GM12878 (cell line): ENCODE data around the gene SAP30L. TPM values are rescaled to one million over a fixed set of nuclear protein-coding genes. Genes with fewer than 3 reads are reported as not detected.

Experiments used
- CEBPB ChIP-seq, 2 experiments: fragments of 150-350 bp in 1 of 2; IDR thresholded peaks; 2 replicates each; pipeline ENCODE4 v1.6.1; 2012 to 2014; ENCODE audit warnings: low read depth in 2 of 2, low read length in 2 of 2, borderline replicate concordance in 1 of 2, inconsistent platforms in 1 of 2
- CTCF ChIP-seq, 3 experiments: IDR thresholded peaks in 2 of 3; conservative IDR thresholded peaks in 1 of 3; 2 replicates each; pipeline ENCODE4 v1.5.1; 2011; ENCODE audit warnings: low read depth in 3 of 3, low read length in 3 of 3, mild to moderate bottlenecking in 3 of 3, control low read depth in 2 of 3, moderate library complexity in 2 of 3, inconsistent platforms in 1 of 3, mixed read lengths in 1 of 3; ENCODE audit not compliant: control insufficient read depth in 2 of 3, insufficient read depth in 1 of 3; ENCODE audit errors: extremely low read depth in 1 of 3
- FOXM1 ChIP-seq: IDR thresholded peaks from 2 replicates; pipeline ENCODE4 v1.6.1; 2012; ENCODE audit warnings: low read depth, mild to moderate bottlenecking, inconsistent platforms, low read length, moderate library complexity
- IKZF1 ChIP-seq: fragments of 450-650 bp; conservative IDR thresholded peaks from 2 replicates; pipeline ENCODE4 v1.6.1; 2017; ENCODE audit warnings: antibody characterized with exemption, mild to moderate bottlenecking
- IKZF2 ChIP-seq, 2 experiments: fragments of 450-650 bp; IDR thresholded peaks; 2 replicates each; pipeline ENCODE4 v1.6.1; 2017; ENCODE audit warnings: mild to moderate bottlenecking in 2 of 2, moderate library complexity in 2 of 2
- MEF2A ChIP-seq: IDR thresholded peaks from 2 replicates; pipeline ENCODE4 v1.6.1; 2011; ENCODE audit warnings: low read depth, mild to moderate bottlenecking, low read length, moderate library complexity; ENCODE audit not compliant: insufficient read depth
- MLLT1 ChIP-seq: fragments of 450-650 bp; IDR thresholded peaks from 2 replicates; pipeline ENCODE4 v1.6.1; 2016; ENCODE audit warnings: mild to moderate bottlenecking
- MXI1 ChIP-seq: fragments of 150-350 bp; IDR thresholded peaks from 2 replicates; pipeline ENCODE4 v1.6.1; 2011; ENCODE audit warnings: low read depth, mild to moderate bottlenecking, inconsistent platforms, low read length, improper control_type of control experiment
- MYB ChIP-seq: fragments of 150-350 bp; IDR thresholded peaks from 2 replicates; pipeline ENCODE4 v1.6.1; 2014; ENCODE audit warnings: mild to moderate bottlenecking, low read depth, low read length, borderline replicate concordance
- NFYA ChIP-seq: IDR thresholded peaks from 2 replicates; pipeline ENCODE4 v1.6.1; 2011; ENCODE audit warnings: low read depth, mild to moderate bottlenecking, low read length, improper control_type of control experiment, borderline replicate concordance
- NR2C2 ChIP-seq: IDR thresholded peaks from 2 replicates; pipeline ENCODE4 v1.6.1; 2011; ENCODE audit warnings: borderline replicate concordance, low read depth; ENCODE audit not compliant: control insufficient read depth, insufficient read length
- NR2F1 ChIP-seq: fragments of 450-650 bp; conservative IDR thresholded peaks from 2 replicates; pipeline ENCODE4 v1.6.1; 2017; ENCODE audit warnings: mild to moderate bottlenecking
- PAX8 ChIP-seq: fragments of 450-650 bp; IDR thresholded peaks from 2 replicates; pipeline ENCODE4 v1.6.1; 2017; ENCODE audit warnings: mild to moderate bottlenecking, moderate library complexity
- POLR2A ChIP-seq: IDR thresholded peaks from 2 replicates; pipeline ENCODE4 v1.6.1; 2011; ENCODE audit warnings: low read depth, mild to moderate bottlenecking, low read length
- POLR2AphosphoS5 ChIP-seq: IDR thresholded peaks from 2 replicates; pipeline ENCODE4 v1.6.1; 2011; ENCODE audit warnings: mild to moderate bottlenecking, low read length, inconsistent platforms
- RAD21 ChIP-seq: IDR thresholded peaks from 2 replicates; pipeline ENCODE4 v1.6.1; 2011; ENCODE audit warnings: mild to moderate bottlenecking, low read depth, low read length, moderate library complexity; ENCODE audit not compliant: insufficient read depth
- RB1 ChIP-seq: fragments of 450-650 bp; formaldehyde crosslinking; IDR thresholded peaks from 2 replicates; pipeline ENCODE4 v1.6.1; 2017; ENCODE audit warnings: mild to moderate bottlenecking, borderline replicate concordance
- SIX5 ChIP-seq: IDR thresholded peaks from 2 replicates; pipeline ENCODE4 v1.6.1; 2011; ENCODE audit warnings: mild to moderate bottlenecking, low read depth, low read length, moderate library complexity; ENCODE audit not compliant: severe bottlenecking
- SMC3 ChIP-seq: IDR thresholded peaks from 2 replicates; pipeline ENCODE4 v1.6.1; 2011; ENCODE audit warnings: low read length, improper control_type of control experiment, borderline replicate concordance
- SRF ChIP-seq, 2 experiments: IDR thresholded peaks; 2 replicates each; pipeline ENCODE4 v1.6.1; 2011; ENCODE audit warnings: low read depth in 2 of 2, low read length in 2 of 2, mild to moderate bottlenecking in 1 of 2, moderate library complexity in 1 of 2
- TBL1XR1 ChIP-seq: IDR thresholded peaks from 2 replicates; pipeline ENCODE4 v1.6.1; 2012; ENCODE audit warnings: low read depth, low read length, improper control_type of control experiment
- polyA plus RNA-seq, 11 experiments: library from polyadenylated mRNA; depleted of rRNA in 4 of 11; unstranded in 6 of 11; stranded (reverse) in 5 of 11; fragments of >200 nt; fragmentation: Nextera tagmentation in 4 of 11; fragmentation: Illumina TruSeq in 1 of 11; extraction: Ambion mirVana in 4 of 11; extraction: Trizol in 1 of 11; gene quantifications; 1 replicate in 1 of 11; 2 replicates in 10 of 11; pipeline versions ENCODE4 v1.2.1 to v1.2.3, GENCODE V29; 2011 to 2016; ENCODE audit warnings: inconsistent platforms in 2 of 11, missing spikeins in 2 of 11, low read depth in 1 of 11
- total RNA-seq, 4 experiments: library from RNA; depleted of rRNA in 3 of 4; stranded (reverse); fragments of >200 nt in 3 of 4; fragmentation: Illumina TruSeq in 1 of 4; extraction: Trizol in 1 of 4; gene quantifications; 2 replicates each; pipeline versions ENCODE4 v1.2.1 to v1.2.3, GENCODE V29; 2013 to 2021
- TF ChIP-seq, protein P1 (sequence below): fragments of 450-650 bp; IDR thresholded peaks from 2 replicates; pipeline ENCODE4 v1.6.1; 2014; ENCODE audit warnings: mild to moderate bottlenecking
- TF ChIP-seq, protein P2 (sequence below): fragments of 450-650 bp; formaldehyde crosslinking; IDR thresholded peaks from 2 replicates; pipeline ENCODE4 v1.5.0; 2022; ENCODE audit warnings: mild to moderate bottlenecking, missing genetic modification characterization

SAP30L gene
- total and polyA plus RNA-seq, 10 of the 15 experiments (the other 5 are each of a cell fraction or from before 2014, with no cell fraction given), result 2.4 to 36.8 (median 15.7) TPM

DNA sequence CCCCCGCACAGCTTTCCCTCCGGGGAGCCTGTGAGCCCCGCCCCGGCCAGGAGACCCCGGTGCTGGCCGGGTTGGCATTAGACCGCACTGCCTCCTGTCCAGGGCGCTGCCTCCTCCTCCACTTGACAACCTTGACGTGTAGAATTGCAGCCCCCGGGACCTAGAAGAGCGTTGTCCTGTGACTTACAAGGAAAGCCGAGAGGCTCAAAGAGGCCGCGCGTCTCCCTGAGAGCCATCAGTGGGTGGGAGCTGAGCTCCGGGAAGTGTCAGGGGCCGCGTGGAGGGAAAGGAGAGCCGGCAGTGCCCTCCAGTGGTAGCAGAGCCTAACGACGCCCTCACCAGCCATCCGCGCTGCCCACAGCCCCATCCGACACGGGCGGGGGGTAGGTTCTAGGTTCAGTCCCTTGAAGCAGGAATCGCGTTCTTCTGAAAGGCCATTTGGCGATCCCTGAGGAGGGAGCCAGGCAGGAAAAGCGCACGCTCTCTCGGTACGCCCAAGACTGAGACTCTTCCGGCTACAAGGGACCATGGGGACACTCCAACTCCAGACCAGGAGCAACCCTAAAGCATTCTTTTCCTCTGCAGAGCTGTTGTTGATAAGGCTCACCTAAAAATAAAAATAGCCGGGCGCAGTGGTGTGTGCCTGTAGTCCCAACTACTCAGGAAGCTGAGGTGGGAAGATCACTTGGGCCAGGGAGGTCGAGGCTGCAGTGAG is 40.6 kb upstream of the SAP30L start (continued):
- TF ChIP-seq CTCF (IDR thresholded peaks at IDR 0.05 in 2 of 3, conservative IDR thresholded peaks at IDR 0.05 in 1 of 3; ENCODE audit: control insufficient read depth in 2 of 3, extremely low read depth in 1 of 3, insufficient read depth in 1 of 3, low read depth in 3 of 3, low read length in 3 of 3), result peak; percentile 83 to 91 (median 90)
- peak; percentile 89; the same call in 1 of the 2 replicates for TF ChIP-seq RB1
- TF ChIP-seq MXI1, result no peak
- no peak for TF ChIP-seq NR2C2
- TF ChIP-seq NFYA, result no peak
- TF ChIP-seq MEF2A, result 0 out of 2 replicates have a peak, but pooled peaks have one; percentile 41
- TF ChIP-seq TBL1XR1, result no peak
- TF ChIP-seq SRF (IDR thresholded peaks at IDR 0.05; ENCODE audit: low read depth in 2 of 2, low read length in 2 of 2), result no peak
- peak; percentile 26; the same call in 1 of the 2 replicates for TF ChIP-seq NR2F1
- peak; percentile 44; the same call in 1 of the 2 replicates for TF ChIP-seq POLR2A
- peak; percentile 93 for TF ChIP-seq SMC3
- 0 out of 4 replicates have a peak, but pooled peaks of 1 of the 2 experiments have one; percentile 9 for TF ChIP-seq IKZF2 (IDR thresholded peaks at IDR 0.05)
- TF ChIP-seq IKZF1, result peak; percentile 52; the same call in 1 of the 2 replicates
- TF ChIP-seq, protein P1, sequence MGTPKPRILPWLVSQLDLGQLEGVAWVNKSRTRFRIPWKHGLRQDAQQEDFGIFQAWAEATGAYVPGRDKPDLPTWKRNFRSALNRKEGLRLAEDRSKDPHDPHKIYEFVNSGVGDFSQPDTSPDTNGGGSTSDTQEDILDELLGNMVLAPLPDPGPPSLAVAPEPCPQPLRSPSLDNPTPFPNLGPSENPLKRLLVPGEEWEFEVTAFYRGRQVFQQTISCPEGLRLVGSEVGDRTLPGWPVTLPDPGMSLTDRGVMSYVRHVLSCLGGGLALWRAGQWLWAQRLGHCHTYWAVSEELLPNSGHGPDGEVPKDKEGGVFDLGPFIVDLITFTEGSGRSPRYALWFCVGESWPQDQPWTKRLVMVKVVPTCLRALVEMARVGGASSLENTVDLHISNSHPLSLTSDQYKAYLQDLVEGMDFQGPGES, result peak; percentile 44; the same call in 1 of the 2 replicates
- TF ChIP-seq RAD21, result peak; percentile 92
- TF ChIP-seq, protein P2, sequence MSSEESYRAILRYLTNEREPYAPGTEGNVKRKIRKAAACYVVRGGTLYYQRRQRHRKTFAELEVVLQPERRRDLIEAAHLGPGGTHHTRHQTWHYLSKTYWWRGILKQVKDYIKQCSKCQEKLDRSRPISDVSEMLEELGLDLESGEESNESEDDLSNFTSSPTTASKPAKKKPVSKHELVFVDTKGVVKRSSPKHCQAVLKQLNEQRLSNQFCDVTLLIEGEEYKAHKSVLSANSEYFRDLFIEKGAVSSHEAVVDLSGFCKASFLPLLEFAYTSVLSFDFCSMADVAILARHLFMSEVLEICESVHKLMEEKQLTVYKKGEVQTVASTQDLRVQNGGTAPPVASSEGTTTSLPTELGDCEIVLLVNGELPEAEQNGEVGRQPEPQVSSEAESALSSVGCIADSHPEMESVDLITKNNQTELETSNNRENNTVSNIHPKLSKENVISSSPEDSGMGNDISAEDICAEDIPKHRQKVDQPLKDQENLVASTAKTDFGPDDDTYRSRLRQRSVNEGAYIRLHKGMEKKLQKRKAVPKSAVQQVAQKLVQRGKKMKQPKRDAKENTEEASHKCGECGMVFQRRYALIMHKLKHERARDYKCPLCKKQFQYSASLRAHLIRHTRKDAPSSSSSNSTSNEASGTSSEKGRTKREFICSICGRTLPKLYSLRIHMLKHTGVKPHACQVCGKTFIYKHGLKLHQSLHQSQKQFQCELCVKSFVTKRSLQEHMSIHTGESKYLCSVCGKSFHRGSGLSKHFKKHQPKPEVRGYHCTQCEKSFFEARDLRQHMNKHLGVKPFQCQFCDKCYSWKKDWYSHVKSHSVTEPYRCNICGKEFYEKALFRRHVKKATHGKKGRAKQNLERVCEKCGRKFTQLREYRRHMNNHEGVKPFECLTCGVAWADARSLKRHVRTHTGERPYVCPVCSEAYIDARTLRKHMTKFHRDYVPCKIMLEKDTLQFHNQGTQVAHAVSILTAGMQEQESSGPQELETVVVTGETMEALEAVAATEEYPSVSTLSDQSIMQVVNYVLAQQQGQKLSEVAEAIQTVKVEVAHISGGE, result no peak
- TF ChIP-seq POLR2AphosphoS5, result no peak
- TF ChIP-seq SIX5, result no peak
- TF ChIP-seq PAX8, result no peak
- TF ChIP-seq FOXM1, result no peak
- TF ChIP-seq MYB, result no peak
- TF ChIP-seq CEBPB (IDR thresholded peaks at IDR 0.05; ENCODE audit: borderline replicate concordance in 1 of 2, low read depth in 2 of 2, low read length in 2 of 2), result no peak
- no peak for TF ChIP-seq MLLT1
